ENCODE measurements around the gene UBASH3B.

The UBASH3B gene

GRCh38 chr11:122782222-122782621 lies 126.7 kb downstream of the UBASH3B start:
- no peak for TF ChIP-seq CTCF (IDR thresholded peaks at IDR 0.05; ENCODE audit: control insufficient read depth, extremely low read depth, insufficient read depth)
- no peak overlapping the region for H3K4me3 ChIP-seq (ENCODE audit: low read depth, low read length)
- DNase-seq (ENCODE audit: low read depth) = no peak

- no peak overlapping the region for H3K4me3 ChIP-seq (ENCODE audit: low read depth, low read length)
- no peak for DNase-seq (ENCODE audit: low read depth)
- no peak for TF ChIP-seq CTCF (IDR thresholded peaks at IDR 0.05; ENCODE audit: control insufficient read depth, extremely low read depth, insufficient read depth)
Measured at GRCh38 chr11:122784325-122784955, 128.9 kb downstream of the UBASH3B start.

GRCh38 chr11:122785031-122785541 lies 129.6 kb downstream of the UBASH3B start:
- TF ChIP-seq CTCF (IDR thresholded peaks at IDR 0.05; ENCODE audit: control insufficient read depth, extremely low read depth, insufficient read depth) = no peak
- DNase-seq (ENCODE audit: low read depth) = no peak
- H3K4me3 ChIP-seq (ENCODE audit: low read depth, low read length) = no peak overlapping the region

- no peak for TF ChIP-seq CTCF (IDR thresholded peaks at IDR 0.05; ENCODE audit: control insufficient read depth, extremely low read depth, insufficient read depth)
- H3K4me3 ChIP-seq (ENCODE audit: low read depth, low read length) = no peak overlapping the region
- no peak for DNase-seq (ENCODE audit: low read depth)
Measured at GRCh38 chr11:122786896-122787295, 131.4 kb downstream of the UBASH3B start.

- no peak overlapping the region for H3K4me3 ChIP-seq (ENCODE audit: low read depth, low read length)
- DNase-seq (ENCODE audit: low read depth) = no peak
- TF ChIP-seq CTCF (IDR thresholded peaks at IDR 0.05; ENCODE audit: control insufficient read depth, extremely low read depth, insufficient read depth) = no peak
Measured at GRCh38 chr11:122788781-122789535, 133.4 kb downstream of the UBASH3B start.

GRCh38 chr11:122789907-122790306 lies 134.4 kb downstream of the UBASH3B start:
- no peak for TF ChIP-seq CTCF (IDR thresholded peaks at IDR 0.05; ENCODE audit: control insufficient read depth, extremely low read depth, insufficient read depth)
- DNase-seq (ENCODE audit: low read depth) = no peak
- H3K4me3 ChIP-seq (ENCODE audit: low read depth, low read length) = no peak overlapping the region
